KOPT-K1 (cell line): ENCODE measurements around the gene OGDH.
"Not testable (repeated sequence)": the region's sequence is repeated elsewhere in the genome, so short reads cannot be mapped to it uniquely, and the experiment has no call there.

Experiments used
- H3K27ac ChIP-seq: fragments of 200-600 bp; sonication (generic); 2 replicates; pipeline ENCODE4 v1.5.1; 2016; ENCODE audit warnings: antibody characterized with exemption, mild to moderate bottlenecking, low read depth, low read length; ENCODE audit not compliant: poor library complexity, severe bottlenecking
- H3K36me3 ChIP-seq: fragments of 200-600 bp; sonication (generic); 2 replicates; pipeline ENCODE4 v1.5.1; 2017; ENCODE audit warnings: antibody characterized with exemption, mild to moderate bottlenecking, low read length, moderate library complexity; ENCODE audit not compliant: insufficient read depth
- H3K9me3 ChIP-seq: fragments of 200-600 bp; sonication (generic); 2 replicates; pipeline ENCODE4 v1.5.1; 2017; ENCODE audit warnings: antibody characterized with exemption, low read length, mild to moderate bottlenecking; ENCODE audit not compliant: insufficient read depth, poor library complexity, severe bottlenecking

The OGDH gene

GRCh38 chr7:44681645-44682044, 75.2 kb downstream of the OGDH start:
- Histone ChIP-seq H3K9me3 (no peaks in the 10 kb centered on the region), H3K36me3 (peaks cover 69% of the 10 kb centered on the region), H3K27ac (no peak overlapping the region)

DNA sequence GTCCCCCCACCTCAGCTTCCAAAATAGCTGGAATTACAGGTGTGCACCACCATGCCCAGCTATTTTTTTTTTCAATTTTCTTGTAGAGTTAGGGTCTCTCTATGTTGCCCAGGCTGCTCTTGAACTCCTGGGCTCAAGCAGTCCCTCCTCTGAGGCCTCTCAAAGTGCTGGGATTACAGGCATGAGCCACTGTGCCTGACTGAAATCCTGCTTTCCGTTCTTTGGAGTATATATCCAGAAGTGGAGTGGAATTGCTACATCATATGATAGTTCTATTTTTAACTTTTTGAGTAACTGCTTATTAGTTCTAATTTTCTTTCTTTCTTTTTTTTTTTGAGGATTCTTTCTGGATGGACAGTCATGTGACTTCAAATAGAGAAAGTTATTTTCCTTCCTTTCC, 79.3 kb downstream of the OGDH start:
- Histone ChIP-seq H3K36me3 (peaks cover 53% of the 10 kb centered on the region), H3K27ac (no peak overlapping the region), H3K9me3 (no peaks in the 10 kb centered on the region)

DNA sequence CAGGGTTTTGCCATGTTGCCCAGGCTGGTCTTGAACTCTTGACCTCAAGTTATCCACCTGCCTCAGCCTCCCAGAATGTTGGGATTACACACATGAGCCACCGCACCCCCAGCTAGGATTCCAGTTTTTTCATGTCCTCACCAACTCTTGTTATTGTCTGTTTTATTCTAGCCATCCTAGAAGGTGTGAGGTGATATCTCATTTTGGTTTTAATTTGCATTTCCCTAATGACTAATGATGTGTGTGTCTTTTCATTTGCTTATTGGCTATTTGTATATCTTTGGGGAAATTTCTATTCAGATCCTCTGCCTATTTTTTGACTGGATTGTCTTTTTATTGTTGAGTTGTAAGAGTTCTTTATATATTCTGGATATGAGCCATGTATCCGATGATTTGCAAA, 83.0 kb downstream of the OGDH start:
- Histone ChIP-seq H3K9me3 (no peaks in the 10 kb centered on the region), H3K36me3 (peaks cover 58% of the 10 kb centered on the region)

DNA sequence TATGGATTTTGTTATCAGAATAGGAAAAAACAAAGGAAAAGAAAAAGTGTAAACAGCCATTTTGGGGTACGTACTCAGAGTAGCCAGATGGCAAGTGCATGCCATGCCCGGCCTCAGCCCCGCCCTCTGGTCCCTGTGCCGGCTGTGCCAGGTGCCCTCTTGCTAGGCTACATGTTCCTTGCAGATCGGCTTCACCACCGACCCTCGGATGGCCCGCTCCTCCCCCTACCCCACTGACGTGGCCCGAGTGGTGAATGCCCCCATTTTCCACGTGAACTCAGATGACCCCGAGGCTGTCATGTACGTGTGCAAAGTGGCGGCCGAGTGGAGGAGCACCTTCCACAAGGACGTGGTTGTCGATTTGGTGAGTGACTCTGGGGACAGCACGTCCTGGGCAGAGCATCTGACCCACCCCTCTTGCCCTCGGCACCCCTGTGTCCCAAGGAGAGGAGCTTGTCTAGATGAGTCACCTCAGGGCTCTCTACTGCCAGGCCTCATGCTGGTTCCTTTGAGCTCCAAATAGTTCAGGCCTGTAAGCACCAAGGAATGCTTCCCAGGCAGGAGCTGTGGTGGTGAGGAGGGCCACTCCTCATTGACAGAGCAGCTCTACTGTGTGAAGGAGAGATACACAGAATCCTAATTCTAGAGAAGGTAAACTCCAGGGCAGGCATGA, 87.3 kb downstream of the OGDH start:
- peaks cover 84% of the 10 kb centered on the region for H3K36me3 ChIP-seq
- H3K9me3 ChIP-seq: peaks cover 6% of the 10 kb centered on the region
- no peak overlapping the region for H3K27ac ChIP-seq

More for the DNA sequence above, 83.0 kb downstream of the OGDH start:
- H3K27ac ChIP-seq: no peak overlapping the region

GRCh38 chr7:44694326-44694725, 87.9 kb downstream of the OGDH start:
- Histone ChIP-seq H3K36me3 (peaks cover 86% of the 10 kb centered on the region), H3K9me3 (peaks cover 8% of the 10 kb centered on the region), H3K27ac (no peak overlapping the region)

DNA sequence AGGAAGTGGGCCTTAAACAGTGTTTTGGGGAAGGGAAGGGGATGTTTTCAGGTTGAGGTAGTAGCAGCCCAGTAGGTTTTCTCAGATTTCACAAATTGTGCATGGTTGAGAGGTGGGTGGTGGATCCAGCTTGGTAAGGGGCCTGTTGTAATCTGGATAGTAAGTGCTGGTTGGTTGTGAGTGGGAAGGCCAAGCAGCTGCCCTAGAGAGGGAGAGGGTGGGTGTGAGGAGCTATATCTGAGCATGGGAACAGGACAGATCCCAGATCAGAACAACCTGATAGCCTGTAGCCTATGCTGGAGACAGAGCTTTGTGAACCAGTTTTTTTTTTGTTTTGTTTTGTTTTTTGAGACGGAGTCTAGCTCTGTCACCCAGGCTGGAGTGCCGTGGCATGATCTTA, 88.3 kb downstream of the OGDH start:
- peaks cover 12% of the 10 kb centered on the region for H3K9me3 ChIP-seq
- H3K27ac ChIP-seq: no peak overlapping the region
- H3K36me3 ChIP-seq: peaks cover 91% of the 10 kb centered on the region

DNA sequence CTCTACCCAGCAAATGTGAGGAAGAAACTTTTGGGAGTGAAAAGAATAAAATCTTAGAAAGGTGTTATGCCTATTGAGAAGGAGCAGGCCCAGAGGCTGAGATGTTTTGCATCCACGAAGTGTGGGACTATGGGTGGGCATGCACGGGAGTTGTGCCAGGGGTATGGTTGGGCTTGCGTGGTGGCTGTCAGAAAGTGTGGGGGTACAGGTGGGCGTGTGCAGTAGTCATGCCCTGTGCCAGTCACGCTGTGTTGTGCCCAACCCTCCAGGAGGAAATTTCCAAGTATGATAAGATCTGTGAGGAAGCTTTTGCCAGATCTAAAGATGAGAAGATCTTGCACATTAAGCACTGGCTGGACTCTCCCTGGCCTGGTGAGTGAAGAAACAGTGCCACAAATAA, 89.3 kb downstream of the OGDH start:
- Histone ChIP-seq H3K9me3 (peaks cover 16% of the 10 kb centered on the region), H3K27ac (no peak overlapping the region), H3K36me3 (peaks cover 91% of the 10 kb centered on the region)

- Histone ChIP-seq H3K27ac (no peak overlapping the region), H3K36me3 (peaks cover 93% of the 10 kb centered on the region), H3K9me3 (peaks cover 16% of the 10 kb centered on the region)
Measured at GRCh38 chr7:44696728-44697127, 90.3 kb downstream of the OGDH start.

- Histone ChIP-seq H3K27ac (no peak overlapping the region), H3K36me3 (peaks cover 94% of the 10 kb centered on the region), H3K9me3 (peaks cover 16% of the 10 kb centered on the region)
Measured at GRCh38 chr7:44697136-44698045, 91.0 kb downstream of the OGDH start.

DNA sequence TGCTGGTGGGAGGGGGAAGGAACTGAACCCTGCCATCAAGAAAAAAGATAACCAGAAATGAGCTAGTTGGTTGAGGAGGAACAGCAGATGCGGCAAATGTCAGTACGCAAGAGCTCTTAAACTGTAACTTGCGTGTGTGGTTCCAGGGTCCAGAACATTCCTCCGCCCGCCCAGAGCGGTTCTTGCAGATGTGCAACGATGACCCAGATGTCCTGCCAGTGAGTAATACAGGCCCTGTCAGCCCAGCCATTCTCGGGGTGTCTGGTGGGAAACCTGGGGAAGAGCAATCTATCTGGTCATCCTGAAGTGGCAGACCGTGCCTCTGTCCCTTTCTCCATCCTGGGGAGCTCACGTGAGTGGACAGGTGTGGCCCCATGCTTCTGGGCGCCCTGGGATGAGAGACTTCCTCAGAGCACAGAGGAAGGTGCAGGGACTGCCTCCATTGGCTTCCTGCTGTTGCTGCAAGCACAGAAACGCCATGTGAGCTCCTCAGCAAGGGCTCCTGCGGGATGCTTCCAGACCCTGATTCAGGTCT, 91.7 kb downstream of the OGDH start:
- Histone ChIP-seq H3K36me3 (peaks cover 92% of the 10 kb centered on the region), H3K9me3 (peaks cover 16% of the 10 kb centered on the region), H3K27ac (no peak overlapping the region)

DNA sequence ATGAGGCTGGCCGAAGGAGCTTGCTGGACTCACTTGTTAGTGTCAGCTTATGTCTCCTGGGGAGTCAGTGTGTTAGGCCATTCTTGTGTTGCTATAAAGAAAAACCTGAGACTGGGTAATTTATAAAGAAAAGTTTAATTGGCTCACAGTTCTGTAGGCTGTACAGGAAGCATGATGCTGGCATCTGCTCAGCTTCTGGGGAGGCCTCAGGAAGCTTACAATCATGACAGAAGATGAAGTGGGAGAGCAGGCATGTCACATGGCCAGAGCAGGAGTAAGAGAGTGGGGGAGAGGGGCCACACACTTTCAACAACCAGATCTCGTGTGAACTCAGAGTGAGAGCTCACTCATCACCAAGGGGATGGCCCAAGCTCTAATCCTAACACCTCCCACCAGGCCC, 93.2 kb downstream of the OGDH start:
- not testable (repeated sequence) for H3K27ac ChIP-seq
- Histone ChIP-seq H3K9me3 (peaks cover 16% of the 10 kb centered on the region), H3K36me3 (peaks cover 84% of the 10 kb centered on the region)

DNA sequence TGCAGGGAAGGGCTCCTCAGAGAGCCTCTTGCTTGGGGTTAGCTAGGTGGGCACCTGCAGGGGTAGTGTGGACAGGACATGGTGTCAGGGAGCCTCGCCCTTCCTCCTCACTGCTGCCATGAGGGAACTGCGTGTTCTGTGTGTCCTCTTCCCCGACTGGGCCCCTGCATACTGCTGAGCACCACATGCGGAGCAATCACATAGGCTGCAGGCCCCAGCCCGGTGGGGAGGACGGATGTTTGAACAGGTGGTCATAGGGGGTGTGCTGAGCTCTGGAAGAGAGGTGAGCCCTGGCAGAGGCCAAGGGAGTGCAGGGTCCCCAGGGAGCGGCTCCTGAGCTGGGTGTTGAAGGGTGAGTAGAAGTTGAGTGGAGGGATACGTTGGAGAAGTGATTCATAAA, 93.9 kb downstream of the OGDH start:
- peaks cover 78% of the 10 kb centered on the region for H3K36me3 ChIP-seq
- H3K9me3 ChIP-seq: peaks cover 16% of the 10 kb centered on the region
- no peak overlapping the region for H3K27ac ChIP-seq

- peaks cover 10% of the 10 kb centered on the region for H3K9me3 ChIP-seq
- not testable (repeated sequence) for H3K27ac ChIP-seq
- peaks cover 72% of the 10 kb centered on the region for H3K36me3 ChIP-seq
Measured at GRCh38 chr7:44703391-44703790, 97.0 kb downstream of the OGDH start.

GRCh38 chr7:44703921-44704320, 97.5 kb downstream of the OGDH start:
- H3K36me3 ChIP-seq: peaks cover 72% of the 10 kb centered on the region
- H3K9me3 ChIP-seq: peaks cover 10% of the 10 kb centered on the region

DNA sequence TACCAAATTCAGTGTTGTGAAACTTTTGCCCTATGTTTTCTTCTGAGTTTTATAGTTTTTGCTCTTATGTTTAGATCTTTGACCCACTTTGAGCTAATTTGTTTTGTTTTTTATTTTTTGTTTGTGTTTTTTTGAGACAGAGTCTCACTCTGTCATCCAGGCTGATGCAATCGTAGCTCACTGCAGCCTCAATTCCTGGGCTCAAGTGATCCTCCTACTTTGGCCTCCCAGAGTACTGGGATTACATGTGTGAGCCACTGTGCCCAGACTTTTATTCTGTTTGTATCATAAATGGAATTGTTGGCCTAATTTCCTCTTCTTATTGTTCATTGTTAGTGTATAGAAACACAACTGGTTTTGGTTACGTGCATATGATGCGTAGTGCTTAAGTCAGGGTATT, 99.0 kb downstream of the OGDH start:
- Histone ChIP-seq H3K27ac (no peak overlapping the region), H3K36me3 (peaks cover 69% of the 10 kb centered on the region), H3K9me3 (no peaks in the 10 kb centered on the region)

More at GRCh38 chr7:44703921-44704320, 97.5 kb downstream of the OGDH start:
- no peak overlapping the region for H3K27ac ChIP-seq
